ENCODE measurements around the gene ACTN2. TPM values are rescaled to one million over a fixed set of nuclear protein-coding genes. Genes with fewer than 3 reads are reported as not detected.

The ACTN2 gene
- total RNA-seq, 1 experiment from 2014 or later: not detected

DNA sequence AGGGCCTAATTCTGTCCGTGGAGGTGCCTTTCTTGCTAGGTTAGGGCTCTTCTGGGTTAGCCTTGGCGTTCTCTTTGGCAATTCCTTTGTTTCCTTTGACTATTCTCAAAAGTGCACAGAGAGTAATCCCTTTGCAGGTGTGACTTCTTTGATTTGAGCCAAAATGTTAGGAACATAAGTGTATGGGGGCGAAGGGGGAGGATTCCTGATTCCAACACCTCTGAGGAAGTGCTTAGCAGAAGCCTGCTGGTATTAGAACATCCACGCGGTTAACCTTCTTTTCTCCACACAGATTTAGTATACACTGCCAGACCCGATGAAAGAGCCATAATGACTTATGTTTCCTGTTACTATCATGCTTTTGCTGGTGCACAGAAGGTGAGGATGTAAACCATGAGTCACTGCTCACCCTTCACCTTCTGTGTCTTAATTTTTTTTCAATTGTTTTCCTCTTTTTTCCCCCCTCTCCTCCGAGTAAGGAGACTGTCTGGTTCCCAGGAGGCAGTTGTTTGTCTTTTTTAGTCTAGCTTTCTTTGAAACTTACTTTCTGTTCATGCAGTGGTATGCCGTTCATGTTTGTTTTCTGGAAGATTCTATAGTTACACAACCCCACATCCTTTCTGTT is 48.0 kb downstream of the ACTN2 start:
- Histone ChIP-seq H3K27ac (ENCODE audit: low read length) (no peak overlapping the region), H3K9me2 (replicated peaks; ENCODE audit: insufficient read depth, low read length) (no peaks in the 10 kb centered on the region), H4K20me1 (ENCODE audit: insufficient read depth, low read depth, low read length) (no peaks in the 10 kb centered on the region), H2AFZ (ENCODE audit: low read length) (no peak overlapping the region), H3K36me3 (ENCODE audit: insufficient read depth, low read length) (no peaks in the 10 kb centered on the region), H3K9ac (ENCODE audit: low read length) (no peak overlapping the region), H3K27me3 (ENCODE audit: low read length) (no peaks in the 10 kb centered on the region), H3K4me3 (ENCODE audit: low read length) (no peak overlapping the region), H3K4me2 (ENCODE audit: low read depth, low read length, poor library complexity, severe bottlenecking) (no peak overlapping the region), H3K79me2 (ENCODE audit: low read length) (no peaks in the 10 kb centered on the region), H3K9me3 (ENCODE audit: low read length) (no peaks in the 10 kb centered on the region), H3K4me1 (ENCODE audit: low read length) (no peaks in the 10 kb centered on the region)
- DNase-seq: no peak

- Histone ChIP-seq H3K79me2 (ENCODE audit: low read length) (no peaks in the 10 kb centered on the region), H3K9me2 (replicated peaks; ENCODE audit: insufficient read depth, low read length) (no peaks in the 10 kb centered on the region), H2AFZ (ENCODE audit: low read length) (no peak overlapping the region), H3K9ac (ENCODE audit: low read length) (no peak overlapping the region), H3K27ac (ENCODE audit: low read length) (no peak overlapping the region), H3K27me3 (ENCODE audit: low read length) (no peaks in the 10 kb centered on the region), H3K9me3 (ENCODE audit: low read length) (no peaks in the 10 kb centered on the region), H3K4me1 (ENCODE audit: low read length) (no peaks in the 10 kb centered on the region), H3K4me3 (ENCODE audit: low read length) (no peak overlapping the region), H4K20me1 (ENCODE audit: insufficient read depth, low read depth, low read length) (no peaks in the 10 kb centered on the region), H3K36me3 (ENCODE audit: insufficient read depth, low read length) (no peaks in the 10 kb centered on the region), H3K4me2 (ENCODE audit: low read depth, low read length, poor library complexity, severe bottlenecking) (no peak overlapping the region)
- DNase-seq: no peak
These were observed 50.5 kb downstream of the ACTN2 start for GRCh38 chr1:236736761-236737160.

DNA sequence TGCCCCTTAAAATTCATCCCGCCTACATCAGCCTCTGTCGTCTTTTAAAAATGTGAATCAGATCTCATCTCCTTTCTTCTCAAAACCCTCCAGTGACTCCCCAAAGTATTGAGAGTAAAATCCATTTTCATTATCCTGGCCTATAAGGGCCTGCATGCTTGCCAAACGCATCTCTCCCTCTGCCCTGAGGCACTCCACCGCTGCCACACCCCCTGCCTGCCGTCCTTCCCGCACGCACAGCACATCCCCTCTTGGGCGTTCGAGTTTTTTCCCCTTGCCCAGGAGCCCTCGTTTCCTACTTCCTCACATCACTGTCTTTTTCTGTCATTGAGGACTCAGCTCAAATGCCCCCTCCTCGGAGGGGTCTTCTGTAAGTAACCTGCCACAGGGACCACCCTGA is 55.5 kb downstream of the ACTN2 start:
- H3K79me2 ChIP-seq (ENCODE audit: low read length): no peaks in the 10 kb centered on the region
- no peaks in the 10 kb centered on the region for H3K9me2 ChIP-seq (replicated peaks; ENCODE audit: insufficient read depth, low read length)
- H2AFZ ChIP-seq (ENCODE audit: low read length): no peak overlapping the region
- H4K20me1 ChIP-seq (ENCODE audit: insufficient read depth, low read depth, low read length): no peaks in the 10 kb centered on the region
- DNase-seq: no peak
- no peak overlapping the region for H3K4me3 ChIP-seq (ENCODE audit: low read length)
- no peaks in the 10 kb centered on the region for H3K36me3 ChIP-seq (ENCODE audit: insufficient read depth, low read length)
- no peaks in the 10 kb centered on the region for H3K9me3 ChIP-seq (ENCODE audit: low read length)
- H3K27me3 ChIP-seq (ENCODE audit: low read length): no peaks in the 10 kb centered on the region
- no peak overlapping the region for H3K27ac ChIP-seq (ENCODE audit: low read length)
- no peak overlapping the region for H3K4me2 ChIP-seq (ENCODE audit: low read depth, low read length, poor library complexity, severe bottlenecking)
- no peaks in the 10 kb centered on the region for H3K4me1 ChIP-seq (ENCODE audit: low read length)
- no peak overlapping the region for H3K9ac ChIP-seq (ENCODE audit: low read length)

DNA sequence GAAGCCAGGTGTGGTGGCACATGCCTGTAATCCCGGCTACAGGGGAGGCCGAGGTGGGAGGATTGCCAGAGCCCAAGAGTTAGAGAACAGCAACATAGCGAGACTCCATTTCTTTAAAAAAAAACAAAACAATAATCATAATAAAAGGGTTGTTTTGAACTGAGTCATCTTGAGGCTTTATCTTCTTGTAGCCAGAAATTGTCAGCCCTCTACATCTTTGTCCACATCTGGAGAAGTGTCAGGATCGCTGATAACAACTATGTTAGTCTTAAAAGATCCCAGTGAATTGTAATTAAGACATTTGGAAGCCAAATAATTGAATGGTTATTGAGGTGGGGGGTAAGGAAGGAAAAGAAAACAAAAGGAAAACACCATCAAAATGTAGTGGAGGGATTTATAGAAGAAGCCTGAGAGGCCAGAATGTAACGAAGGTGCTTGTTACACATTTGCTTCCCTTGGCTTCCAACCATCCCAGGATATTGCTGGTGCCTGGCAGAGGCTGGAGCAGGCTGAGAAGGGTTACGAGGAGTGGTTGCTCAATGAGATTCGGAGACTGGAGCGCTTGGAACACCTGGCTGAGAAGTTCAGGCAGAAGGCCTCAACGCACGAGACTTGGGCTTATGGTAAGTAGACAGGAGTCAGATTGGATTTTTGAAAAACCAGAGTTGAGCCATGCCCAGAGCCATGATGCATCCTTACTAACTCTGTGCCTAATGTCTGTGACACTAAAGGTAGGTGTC is 56.3 kb downstream of the ACTN2 start:
- H2AFZ ChIP-seq (ENCODE audit: low read length): no peak overlapping the region
- no peak overlapping the region for H3K4me3 ChIP-seq (ENCODE audit: low read length)
- H3K4me1 ChIP-seq (ENCODE audit: low read length): no peaks in the 10 kb centered on the region
- no peaks in the 10 kb centered on the region for H3K36me3 ChIP-seq (ENCODE audit: insufficient read depth, low read length)
- no peak for DNase-seq
- no peak overlapping the region for H3K27ac ChIP-seq (ENCODE audit: low read length)
- H3K9me3 ChIP-seq (ENCODE audit: low read length): no peaks in the 10 kb centered on the region
- H3K27me3 ChIP-seq (ENCODE audit: low read length): no peaks in the 10 kb centered on the region
- no peak overlapping the region for H3K9ac ChIP-seq (ENCODE audit: low read length)
- no peaks in the 10 kb centered on the region for H4K20me1 ChIP-seq (ENCODE audit: insufficient read depth, low read depth, low read length)
- H3K79me2 ChIP-seq (ENCODE audit: low read length): no peaks in the 10 kb centered on the region
- no peaks in the 10 kb centered on the region for H3K9me2 ChIP-seq (replicated peaks; ENCODE audit: insufficient read depth, low read length)
- no peak overlapping the region for H3K4me2 ChIP-seq (ENCODE audit: low read depth, low read length, poor library complexity, severe bottlenecking)

GRCh38 chr1:236744533-236744932 is 58.2 kb downstream of the ACTN2 start:
- Histone ChIP-seq H3K27me3 (ENCODE audit: low read length) (no peaks in the 10 kb centered on the region), H3K4me1 (ENCODE audit: low read length) (no peaks in the 10 kb centered on the region), H3K9me2 (replicated peaks; ENCODE audit: insufficient read depth, low read length) (no peaks in the 10 kb centered on the region), H3K36me3 (ENCODE audit: insufficient read depth, low read length) (no peaks in the 10 kb centered on the region), H3K4me3 (ENCODE audit: low read length) (no peak overlapping the region), H4K20me1 (ENCODE audit: insufficient read depth, low read depth, low read length) (no peaks in the 10 kb centered on the region), H3K9ac (ENCODE audit: low read length) (no peak overlapping the region), H2AFZ (ENCODE audit: low read length) (no peak overlapping the region), H3K27ac (ENCODE audit: low read length) (no peak overlapping the region), H3K9me3 (ENCODE audit: low read length) (no peaks in the 10 kb centered on the region), H3K79me2 (ENCODE audit: low read length) (no peaks in the 10 kb centered on the region), H3K4me2 (ENCODE audit: low read depth, low read length, poor library complexity, severe bottlenecking) (no peak overlapping the region)
- DNase-seq: no peak

DNA sequence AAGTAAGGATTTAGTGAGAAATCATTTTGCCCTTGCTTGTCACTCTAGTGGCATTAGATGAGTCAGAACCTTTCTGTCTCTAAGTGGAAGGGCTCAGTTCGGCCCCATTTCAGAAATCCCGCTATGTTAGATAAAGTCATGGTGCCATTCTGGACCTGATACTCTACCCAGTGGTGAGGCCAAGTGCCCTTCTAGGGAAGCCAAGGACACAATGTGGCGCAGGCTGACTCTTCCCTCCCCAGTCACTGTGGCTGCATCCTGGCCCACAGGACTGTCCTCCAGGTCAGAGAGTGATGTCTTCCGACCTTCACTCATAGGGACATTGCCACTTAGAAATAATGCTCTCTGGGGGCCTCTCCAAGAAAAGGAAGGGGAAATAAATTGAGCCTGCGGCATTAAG is 60.5 kb downstream of the ACTN2 start:
- Histone ChIP-seq H3K9ac (ENCODE audit: low read length) (no peak overlapping the region), H4K20me1 (ENCODE audit: insufficient read depth, low read depth, low read length) (no peaks in the 10 kb centered on the region), H3K9me3 (ENCODE audit: low read length) (no peaks in the 10 kb centered on the region), H3K79me2 (ENCODE audit: low read length) (no peaks in the 10 kb centered on the region), H3K36me3 (ENCODE audit: insufficient read depth, low read length) (no peaks in the 10 kb centered on the region), H3K4me1 (ENCODE audit: low read length) (peaks cover 4% of the 10 kb centered on the region), H3K4me2 (ENCODE audit: low read depth, low read length, poor library complexity, severe bottlenecking) (no peak overlapping the region), H2AFZ (ENCODE audit: low read length) (no peak overlapping the region), H3K27ac (ENCODE audit: low read length) (no peak overlapping the region), H3K4me3 (ENCODE audit: low read length) (no peak overlapping the region), H3K27me3 (ENCODE audit: low read length) (no peaks in the 10 kb centered on the region), H3K9me2 (replicated peaks; ENCODE audit: insufficient read depth, low read length) (no peaks in the 10 kb centered on the region)
- DNase-seq: no peak

DNA sequence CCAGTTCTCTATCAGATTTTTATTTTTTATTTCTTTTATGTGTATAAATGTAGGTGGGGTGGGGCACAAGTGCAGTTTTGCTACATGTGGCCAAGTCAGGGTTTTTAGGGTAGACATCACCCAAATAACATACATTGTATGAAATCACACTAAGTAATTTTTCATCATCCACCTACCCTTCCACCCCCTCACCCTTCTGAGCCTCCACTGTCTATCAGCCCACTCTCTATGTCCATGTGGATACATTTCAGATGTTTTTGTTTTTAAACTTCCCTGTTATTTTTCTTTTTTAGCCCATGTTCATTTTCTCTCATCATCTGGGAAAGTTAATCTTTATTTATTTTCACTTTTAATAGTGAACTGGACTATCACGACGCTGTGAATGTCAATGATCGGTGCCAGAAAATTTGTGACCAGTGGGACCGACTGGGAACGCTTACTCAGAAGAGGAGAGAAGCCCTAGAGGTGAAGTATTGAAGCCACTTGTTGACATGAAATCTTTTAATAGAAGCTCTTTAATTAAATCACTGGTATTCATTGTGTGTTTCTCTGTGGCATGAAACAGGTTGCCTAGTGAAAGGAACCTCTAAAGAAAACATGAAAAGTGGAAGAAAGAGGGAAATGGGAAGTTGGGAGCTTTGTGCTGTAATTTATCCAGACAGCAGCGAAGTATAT is 61.1 kb downstream of the ACTN2 start:
- Histone ChIP-seq H3K4me1 (ENCODE audit: low read length) (peaks cover 4% of the 10 kb centered on the region), H3K9me3 (ENCODE audit: low read length) (no peaks in the 10 kb centered on the region), H3K79me2 (ENCODE audit: low read length) (no peaks in the 10 kb centered on the region), H4K20me1 (ENCODE audit: insufficient read depth, low read depth, low read length) (no peaks in the 10 kb centered on the region), H3K27me3 (ENCODE audit: low read length) (no peaks in the 10 kb centered on the region), H3K4me3 (ENCODE audit: low read length) (no peak overlapping the region), H3K36me3 (ENCODE audit: insufficient read depth, low read length) (no peaks in the 10 kb centered on the region), H3K9ac (ENCODE audit: low read length) (no peak overlapping the region), H2AFZ (ENCODE audit: low read length) (no peak overlapping the region), H3K27ac (ENCODE audit: low read length) (no peak overlapping the region), H3K9me2 (replicated peaks; ENCODE audit: insufficient read depth, low read length) (no peaks in the 10 kb centered on the region), H3K4me2 (ENCODE audit: low read depth, low read length, poor library complexity, severe bottlenecking) (no peak overlapping the region)
- no peak for DNase-seq

GRCh38 chr1:236748268-236748870 is 62.1 kb downstream of the ACTN2 start:
- Histone ChIP-seq H2AFZ (ENCODE audit: low read length) (no peak overlapping the region), H3K4me3 (ENCODE audit: low read length) (no peak overlapping the region), H3K4me2 (ENCODE audit: low read depth, low read length, poor library complexity, severe bottlenecking) (no peak overlapping the region), H3K9me3 (ENCODE audit: low read length) (no peaks in the 10 kb centered on the region), H3K4me1 (ENCODE audit: low read length) (peaks cover 4% of the 10 kb centered on the region), H4K20me1 (ENCODE audit: insufficient read depth, low read depth, low read length) (no peaks in the 10 kb centered on the region), H3K36me3 (ENCODE audit: insufficient read depth, low read length) (no peaks in the 10 kb centered on the region), H3K9me2 (replicated peaks; ENCODE audit: insufficient read depth, low read length) (no peaks in the 10 kb centered on the region), H3K79me2 (ENCODE audit: low read length) (no peaks in the 10 kb centered on the region), H3K27me3 (ENCODE audit: low read length) (no peaks in the 10 kb centered on the region), H3K9ac (ENCODE audit: low read length) (no peak overlapping the region), H3K27ac (ENCODE audit: low read length) (no peak overlapping the region)
- no peak for DNase-seq

Measured in Karpas-422 (cell line).